ENCODE data around the gene CBLB.
"Not testable (repeated sequence)": the region's sequence is repeated elsewhere in the genome, so short reads cannot be mapped to it uniquely, and the experiment has no call there.

CBLB gene

GRCh38 chr3:105844704-105845103 is 24.1 kb downstream of the CBLB start:
- DNase-seq = no peak

DNA sequence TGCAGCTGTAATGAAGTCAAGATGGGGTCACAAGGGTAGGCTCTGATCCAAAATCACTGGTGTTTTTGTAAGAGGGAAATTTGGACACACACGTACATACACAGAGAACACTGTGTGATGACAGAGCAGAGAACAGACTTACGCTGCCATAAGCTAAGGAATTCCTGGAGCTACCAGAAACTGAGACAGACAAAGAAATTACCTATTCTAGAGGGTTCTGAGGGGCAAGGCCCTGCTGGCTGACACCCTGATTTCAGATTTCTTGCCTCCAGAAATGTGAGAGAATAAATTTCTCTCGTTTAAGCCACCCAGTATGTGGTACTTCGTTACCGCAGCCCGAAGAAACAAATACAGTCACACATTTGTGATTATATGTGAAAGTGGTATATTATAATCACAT is 24.8 kb downstream of the CBLB start:
- DNase-seq = no peak

DNA sequence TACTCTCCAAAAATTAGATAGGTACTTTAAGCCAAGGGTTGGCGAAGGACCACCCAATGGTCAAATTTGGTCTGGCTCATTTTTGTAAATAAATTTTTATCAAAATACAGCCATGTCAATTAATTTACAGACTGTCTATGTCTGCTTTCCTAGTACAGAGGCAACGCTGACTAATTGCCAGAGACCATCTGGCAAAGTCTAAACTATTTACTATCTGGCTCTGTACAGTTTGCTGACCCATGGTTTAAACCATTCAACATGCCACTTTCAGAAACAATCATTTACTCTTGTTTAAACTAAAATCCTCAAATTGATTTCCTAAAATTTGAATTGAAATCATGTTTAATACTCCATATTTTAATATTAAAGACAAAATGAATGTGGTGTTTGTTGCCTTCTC is 25.9 kb downstream of the CBLB start:
- no peak for DNase-seq

DNA sequence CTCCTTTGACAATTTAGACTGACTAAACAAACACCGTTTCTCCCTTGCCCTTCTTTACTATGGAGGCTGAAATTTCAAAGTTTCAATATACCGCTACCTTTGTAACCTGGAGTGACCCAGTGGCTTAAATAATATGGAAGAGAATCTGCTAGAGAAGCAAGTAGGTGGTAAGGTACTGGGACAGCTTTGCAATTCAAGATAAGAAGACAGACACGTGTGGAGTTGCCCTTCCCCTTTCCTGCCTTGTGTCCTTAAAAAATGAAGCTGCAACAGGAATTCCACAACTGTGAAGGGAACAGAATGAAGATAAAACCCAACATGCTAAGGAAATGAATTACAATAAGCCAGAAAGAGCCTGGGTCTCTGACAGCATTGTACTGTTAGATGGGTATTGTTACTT is 26.4 kb downstream of the CBLB start:
- no peak for DNase-seq

DNA sequence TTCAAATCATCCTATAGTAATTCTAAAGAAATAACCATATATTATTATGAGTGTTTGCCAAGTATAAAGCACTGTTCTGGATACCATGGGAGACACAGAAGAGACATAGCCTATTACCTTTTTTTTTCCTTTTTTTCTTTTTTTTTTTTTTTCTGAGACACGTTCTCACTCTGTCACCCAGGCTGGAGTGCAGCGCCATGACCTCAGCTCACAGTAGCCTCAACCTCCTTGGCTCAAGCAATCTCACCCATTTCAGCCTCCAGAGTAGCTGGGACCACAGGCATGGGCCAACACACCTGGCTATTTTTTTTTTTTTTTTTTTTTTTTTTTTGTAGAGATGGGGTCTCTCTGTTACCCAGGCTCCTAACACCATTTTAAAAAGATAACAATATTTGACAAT is 30.9 kb downstream of the CBLB start:
- DNase-seq = no peak

DNA sequence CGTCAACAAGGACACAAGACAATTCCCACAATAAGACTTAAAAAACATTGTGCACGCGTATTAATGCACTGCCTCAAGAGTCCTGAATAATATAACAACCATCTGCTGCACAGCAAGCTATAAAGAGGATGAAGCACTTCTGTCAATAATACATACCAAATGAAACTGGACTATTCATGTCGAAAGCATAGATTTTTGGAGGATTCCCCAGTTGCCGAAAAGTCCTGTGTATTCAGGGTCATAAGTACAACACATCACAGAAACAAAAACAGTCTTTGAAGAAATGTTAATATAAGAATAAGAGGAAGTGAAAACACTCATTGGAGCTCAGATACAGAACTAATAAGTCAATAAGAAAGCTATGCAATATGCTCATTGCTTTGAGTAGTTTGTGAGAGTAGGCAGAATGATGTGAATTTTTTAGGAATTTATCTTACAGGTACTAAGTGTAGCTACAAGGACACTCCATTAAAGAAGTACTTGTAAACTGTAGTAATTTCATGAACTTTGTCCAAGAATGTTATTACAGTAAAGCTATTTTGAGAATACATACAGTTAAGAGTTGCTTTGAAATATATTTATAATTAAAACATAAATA is 31.6 kb downstream of the CBLB start:
- no peak for DNase-seq

DNA sequence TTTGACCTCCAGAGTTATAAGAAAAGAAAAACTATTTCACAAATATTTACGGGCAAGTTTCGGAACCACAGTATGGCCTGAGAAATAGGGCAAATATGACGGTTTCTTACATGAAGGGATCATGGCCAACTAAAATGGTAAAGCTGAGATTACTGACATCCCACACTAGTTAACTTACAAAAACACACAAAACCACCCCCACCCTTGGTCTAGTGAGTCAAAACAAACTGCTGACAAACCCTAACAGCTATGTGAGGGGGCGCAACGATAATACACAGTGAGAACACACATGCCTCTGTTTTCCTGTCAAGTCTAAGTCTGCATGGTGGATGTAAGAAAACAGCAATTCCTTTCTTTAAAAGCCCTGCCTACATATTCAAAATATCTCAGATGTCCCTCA is 32.3 kb downstream of the CBLB start:
- peak; percentile 77 for DNase-seq

DNA sequence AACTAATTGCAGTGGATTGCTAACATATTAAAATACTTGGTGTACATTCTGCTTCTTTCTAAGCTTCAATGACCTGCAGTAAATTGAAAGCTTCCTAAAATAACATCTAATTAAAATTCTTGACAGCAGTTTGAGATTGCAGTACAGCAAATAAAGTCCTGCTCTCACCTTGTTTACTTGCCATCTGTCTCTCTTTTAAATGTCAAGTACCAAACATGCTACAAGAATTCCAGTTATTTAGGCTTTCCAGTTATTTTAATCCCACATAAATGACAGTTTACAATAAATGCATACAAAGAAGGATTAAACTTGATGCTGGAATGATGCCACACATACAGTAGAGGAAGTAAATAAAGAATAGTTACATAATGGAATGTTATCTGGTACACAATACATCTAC is 33.2 kb downstream of the CBLB start:
- DNase-seq = no peak

DNA sequence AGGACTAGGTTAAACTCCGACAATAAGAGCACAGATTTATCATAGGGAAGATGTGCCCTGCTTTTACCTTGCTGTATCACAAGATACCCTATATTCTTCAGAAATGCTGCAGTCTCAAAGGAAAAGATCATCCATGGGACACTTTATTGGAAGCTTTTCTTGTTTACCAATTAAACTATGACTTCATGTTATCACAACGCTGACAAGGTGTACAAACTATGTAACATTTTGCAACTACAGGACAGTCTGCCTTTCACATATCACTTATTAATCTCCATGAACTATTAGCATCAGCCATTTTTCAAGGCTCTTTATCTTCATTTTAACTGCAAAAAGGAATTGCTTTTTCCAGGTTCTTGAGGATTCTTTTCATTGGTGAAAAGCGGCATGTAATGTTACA is 34.0 kb downstream of the CBLB start:
- no peak for DNase-seq

GRCh38 chr3:105832644-105833043 is 36.2 kb downstream of the CBLB start:
- no peak for DNase-seq

DNA sequence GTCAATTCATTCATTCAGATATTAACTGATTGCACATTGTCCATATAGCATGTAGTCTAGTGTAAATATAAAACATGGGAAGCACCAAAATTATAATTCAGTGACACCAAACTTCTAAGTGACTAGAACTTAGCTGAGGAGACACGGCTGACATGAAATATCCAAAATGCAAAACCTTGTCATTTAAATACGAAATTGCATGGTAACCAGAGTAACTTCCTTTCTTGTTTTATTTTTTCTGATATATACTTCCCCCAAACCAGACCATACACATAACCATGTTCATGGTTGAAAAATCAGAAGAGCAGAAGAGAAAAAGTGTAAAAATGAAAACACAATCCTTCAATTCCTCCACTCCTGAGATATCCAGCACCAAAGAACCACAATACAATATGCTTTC is 38.0 kb downstream of the CBLB start:
- no peak for DNase-seq

GRCh38 chr3:105829871-105830622 is 38.8 kb downstream of the CBLB start:
- peak; percentile 77 for DNase-seq

DNA sequence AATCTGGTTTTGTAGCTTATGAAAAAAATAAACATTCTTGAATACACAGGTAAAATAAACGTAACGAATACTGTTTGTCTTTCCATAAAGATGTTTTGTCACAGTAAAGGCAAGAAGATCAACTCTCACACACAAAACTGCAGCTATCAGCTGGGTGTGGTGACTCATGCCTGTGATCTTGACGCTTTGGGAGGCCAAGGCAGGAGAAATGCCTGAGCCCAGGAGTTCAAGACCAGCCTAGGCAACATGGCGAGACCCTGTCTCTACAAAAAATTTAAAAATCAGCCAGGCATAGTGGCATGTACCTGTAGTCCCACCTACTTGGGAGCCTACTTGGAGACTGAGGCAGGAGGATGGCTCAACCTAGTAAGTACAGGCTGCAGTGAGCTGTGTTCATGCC is 39.6 kb downstream of the CBLB start:
- DNase-seq = no peak

DNA sequence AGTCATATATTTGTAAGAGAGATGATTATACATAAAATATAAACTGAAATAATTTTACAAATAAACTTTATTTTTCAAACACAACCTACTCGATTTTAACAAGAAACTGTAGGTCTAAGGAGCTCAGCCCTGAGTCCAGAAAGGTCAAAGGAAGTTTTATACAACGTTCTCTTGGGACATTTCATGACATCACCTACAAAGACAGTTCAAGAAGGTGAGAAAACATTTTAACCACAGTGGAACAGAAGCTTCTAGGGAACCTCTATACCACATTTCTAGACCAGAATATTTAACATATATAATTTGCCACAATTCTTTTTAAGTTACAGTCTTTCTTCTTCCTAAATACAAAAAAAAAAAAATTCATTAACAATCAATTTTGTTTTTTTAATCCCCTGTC is 40.1 kb downstream of the CBLB start:
- peak; percentile 56 for DNase-seq

DNA sequence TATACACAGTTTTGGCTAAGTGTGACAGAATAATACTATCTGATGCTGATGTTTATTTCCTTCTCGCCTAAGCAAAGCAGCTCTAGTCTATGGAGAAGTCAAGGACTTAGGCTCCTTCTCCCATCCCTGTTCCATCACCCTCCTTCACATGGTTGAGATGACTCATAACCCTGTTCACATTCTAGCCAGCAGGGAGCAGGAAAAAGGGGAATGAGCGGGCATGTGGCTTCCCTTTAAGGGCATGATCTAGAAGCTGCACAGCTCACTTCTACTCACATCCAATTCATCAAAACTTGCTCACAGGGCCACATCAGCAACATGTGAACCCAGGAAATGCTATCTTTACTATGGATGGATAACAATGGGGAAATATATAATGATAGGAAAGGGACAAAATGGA is 40.9 kb downstream of the CBLB start:
- no peak for DNase-seq

DNA sequence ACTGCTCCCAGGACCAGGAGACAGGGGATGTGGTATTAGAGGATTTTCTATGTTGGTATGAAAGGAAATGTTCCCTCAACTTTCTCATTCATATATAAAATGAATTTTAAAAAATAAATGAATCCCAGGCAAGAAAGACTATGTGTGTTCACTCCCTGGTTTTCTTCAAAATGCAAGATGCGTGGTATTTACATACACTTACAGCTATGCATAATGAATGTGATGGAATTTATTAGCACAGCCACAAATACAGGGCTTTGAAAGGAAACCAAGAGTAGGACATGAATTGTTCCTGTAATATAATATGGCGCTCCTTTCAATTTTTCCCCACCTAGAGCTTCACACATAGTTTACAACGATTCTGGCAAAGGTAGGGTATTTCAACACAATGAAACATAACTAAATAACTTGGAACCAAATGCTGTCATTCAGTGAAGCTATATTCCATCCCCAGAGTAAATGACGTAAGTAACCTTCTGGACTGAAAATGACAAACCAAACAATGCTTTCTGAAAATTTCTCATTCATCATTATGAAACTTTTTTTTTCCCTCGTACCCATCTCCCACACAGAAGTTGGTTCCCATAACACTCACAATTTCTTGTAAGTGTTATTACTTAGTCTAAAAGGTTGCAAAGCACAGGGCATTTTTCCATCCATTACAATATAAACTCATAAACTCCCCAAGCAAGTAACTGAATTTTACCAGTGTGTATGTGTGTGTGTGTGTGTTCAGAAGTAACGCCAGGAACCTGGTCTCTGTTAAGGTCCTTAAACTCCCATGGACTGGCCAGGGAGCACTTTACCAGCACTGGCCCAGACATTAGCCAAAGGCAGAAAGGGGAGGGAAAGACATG is 41.8 kb downstream of the CBLB start:
- no peak for DNase-seq

GRCh38 chr3:105824129-105824528 is 44.7 kb downstream of the CBLB start:
- no peak for DNase-seq

- DNase-seq = peak; percentile 86
Observed at GRCh38 chr3:105823149-105823867, 45.5 kb downstream of the CBLB start.

- no peak for DNase-seq
Observed at GRCh38 chr3:105822171-105823123, 46.4 kb downstream of the CBLB start.

GRCh38 chr3:105821433-105821832 is 47.4 kb downstream of the CBLB start:
- DNase-seq = no peak

DNA sequence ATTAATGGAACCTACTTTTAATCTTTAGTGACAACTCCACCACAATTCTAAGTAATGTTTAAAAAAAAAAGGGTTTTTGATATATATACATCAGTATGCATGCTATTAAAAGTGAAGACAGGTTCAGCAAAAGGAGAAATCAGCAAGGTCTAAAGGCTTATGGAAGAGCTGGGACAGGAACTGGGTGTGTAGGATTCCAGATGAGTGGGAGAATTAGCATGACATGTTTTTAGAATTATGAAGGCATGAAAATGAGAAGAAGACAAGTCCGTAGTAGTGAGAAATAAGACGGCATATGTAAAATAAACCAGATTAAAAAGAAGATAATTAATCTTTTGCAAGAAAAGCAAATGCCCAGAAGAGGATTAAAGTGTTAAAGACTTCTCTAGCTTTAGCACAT is 52.0 kb downstream of the CBLB start:
- no peak for DNase-seq

DNA sequence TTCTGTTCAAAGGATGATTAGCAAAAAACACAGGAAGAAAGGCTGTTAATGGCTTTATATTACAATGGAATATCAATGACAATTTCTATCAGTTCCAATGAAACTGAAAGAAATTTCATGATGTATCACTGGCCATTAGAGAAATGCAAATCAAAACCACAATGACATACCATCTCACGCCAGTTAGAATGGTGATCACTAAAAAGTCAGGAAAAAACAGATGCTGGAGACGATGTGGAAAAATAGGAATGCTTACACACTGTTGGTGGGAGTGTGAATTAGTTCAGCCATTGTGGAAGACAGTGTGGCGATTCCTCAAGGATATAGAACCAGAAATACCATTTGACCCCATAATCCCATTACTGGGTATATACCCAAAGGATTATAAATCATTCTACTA is 53.5 kb downstream of the CBLB start:
- DNase-seq = not testable (repeated sequence)

Data from CD4-positive, alpha-beta T cell treated with Interleukin-4 for 4 hours (primary cell).